HepG2 (cell line): Measurements from ENCODE around the gene SDK1. TPM values are rescaled to one million over a fixed set of nuclear protein-coding genes. Genes with fewer than 3 reads are reported as not detected.

Experiments used
- ATAC-seq: fragments of 200-7000 bp; cut with Tn5 transposase; 3 replicates; pipeline ENCODE4 v1.9.1; 2020; ENCODE audit warnings: mild to moderate bottlenecking, moderate library complexity
- BruUV-seq: library from RNA; stranded (reverse); fragments of 400-500 nt; replicated peaks from 2 replicates; lab custom pipeline; 2021; lab: Mats Ljungman, UMichigan
- CTCF ChIA-PET: fragments of 300-600 bp; formaldehyde crosslinking; extraction: SDS; loops from one replicate; lab custom pipeline; 2021; ENCODE audit warnings: low total read pairs, inconsistent platforms, low intra/inter-chr PET ratio; lab: Yijun Ruan, JAX
- POLR2A ChIA-PET: fragments of 350-600 bp; sonication (Branson Sonifier 250); formaldehyde crosslinking; loops from one replicate; lab custom pipeline; 2020; ENCODE audit warnings: antibody characterized with exemption, inconsistent platforms; lab: Yijun Ruan, JAX
- DNase-seq: peaks from one replicate; pipeline ENCODE4 v3.0.0-alpha.2; 2015; ENCODE audit warnings: low spot score
- FAIRE-seq: peaks from 3 replicates; lab custom pipeline; 2011; peaks lifted over from hg19 to GRCh38; lab: Jason Lieb, UNC
- H2AFZ ChIP-seq: one replicate; pipeline ENCODE4 v1.6.1; 2011; ENCODE audit warnings: low read length, inconsistent platforms
- H3K27ac ChIP-seq: fragments of 300-600 bp; 3 replicates; pipeline ENCODE4 v1.8.0; 2011; ENCODE audit warnings: mixed run types, mild to moderate bottlenecking, mixed read lengths, low read length, inconsistent platforms; ENCODE audit not compliant: insufficient read depth; ENCODE audit errors: extremely low read length
- H3K27me3 ChIP-seq, 2 experiments: fragments of 200-600 bp in 1 of 2; 2 replicates in 1 of 2; 3 replicates in 1 of 2; pipeline versions ENCODE4 v1.6.0 to v1.8.0; 2011; ENCODE audit warnings: low read length in 2 of 2, mild to moderate bottlenecking in 2 of 2, moderate library complexity in 2 of 2, inconsistent platforms in 1 of 2; ENCODE audit not compliant: insufficient read depth in 2 of 2, control insufficient read depth in 1 of 2
- H3K36me3 ChIP-seq, 2 experiments: fragments of 200-600 bp in 1 of 2; replicated peaks in 1 of 2; 2 replicates in 1 of 2; 3 replicates in 1 of 2; pipeline versions ENCODE4 v1.5.1 to v1.8.0; 2011; ENCODE audit warnings: low read length in 2 of 2, inconsistent platforms in 1 of 2; ENCODE audit not compliant: insufficient read depth in 2 of 2, control insufficient read depth in 1 of 2
- H3K4me1 ChIP-seq: 2 replicates; pipeline ENCODE4 v1.5.1; 2012; ENCODE audit warnings: low read length, inconsistent platforms; ENCODE audit not compliant: insufficient read depth
- H3K4me2 ChIP-seq: 2 replicates; pipeline ENCODE4 v1.6.0; 2011; ENCODE audit warnings: low read depth, low read length, inconsistent platforms
- H3K4me3 ChIP-seq, 3 experiments: fragments of 200-600 bp in 1 of 3; sonication (generic), shearing (Covaris generic) in 1 of 3; replicated peaks in 1 of 3; 2 replicates each; pipeline ENCODE4 v1.5.1; 2011 to 2016; ENCODE audit warnings: low read length in 3 of 3, inconsistent platforms in 2 of 3, low read depth in 2 of 3, mild to moderate bottlenecking in 2 of 3, control low read depth in 1 of 3, mixed read lengths in 1 of 3; ENCODE audit not compliant: insufficient read depth in 1 of 3
- H3K79me2 ChIP-seq: one replicate; pipeline ENCODE4 v1.6.1; 2011; ENCODE audit warnings: low read length, inconsistent platforms; ENCODE audit not compliant: insufficient read depth
- H3K9ac ChIP-seq: 2 replicates; pipeline ENCODE4 v1.6.0; 2011; ENCODE audit warnings: mild to moderate bottlenecking, low read depth, low read length, inconsistent platforms; ENCODE audit not compliant: insufficient read depth
- H3K9me3 ChIP-seq: 2 replicates; pipeline ENCODE4 v1.5.1; 2012; ENCODE audit warnings: mild to moderate bottlenecking, low read length
- H4K20me1 ChIP-seq: 2 replicates; pipeline ENCODE4 v1.6.0; 2011; ENCODE audit warnings: inconsistent platforms, mild to moderate bottlenecking, low read length, moderate library complexity; ENCODE audit not compliant: insufficient read depth
- AKNA ChIP-seq: sonication (generic); formaldehyde crosslinking; IDR thresholded peaks from 2 replicates; pipeline ENCODE4 v1.4.0; 2020; ENCODE audit warnings: missing genetic modification reagents, borderline replicate concordance
- CHD2 ChIP-seq: IDR thresholded peaks from 2 replicates; pipeline ENCODE4 v1.6.1; 2011; ENCODE audit warnings: low read depth, low read length, improper control_type of control experiment
- GFI1 ChIP-seq: sonication (generic); formaldehyde crosslinking; IDR thresholded peaks from 2 replicates; pipeline ENCODE4 v1.5.0; 2020; ENCODE audit warnings: missing genetic modification reagents, mild to moderate bottlenecking, borderline replicate concordance
- HOXA9 ChIP-seq: sonication (generic); formaldehyde crosslinking; IDR thresholded peaks from 2 replicates; pipeline ENCODE4 v1.8.1; 2022; ENCODE audit warnings: missing genetic modification reagents, mild to moderate bottlenecking, moderate library complexity, borderline replicate concordance
- MAZ ChIP-seq, 2 experiments: sonication (generic) in 1 of 2; formaldehyde crosslinking in 1 of 2; IDR thresholded peaks; 2 replicates each; pipeline versions ENCODE4 v1.5.0 to v1.6.1; 2012 to 2020; ENCODE audit warnings: low read depth in 2 of 2, mild to moderate bottlenecking in 2 of 2, borderline replicate concordance in 1 of 2, improper control_type of control experiment in 1 of 2, low read length in 1 of 2, missing genetic modification reagents in 1 of 2, moderate library complexity in 1 of 2
- MLXIP ChIP-seq: sonication (generic); formaldehyde crosslinking; IDR thresholded peaks from 2 replicates; pipeline ENCODE4 v1.9.0; 2021; ENCODE audit warnings: missing genetic modification reagents, borderline replicate concordance
- ZNF414 ChIP-seq: sonication (generic); formaldehyde crosslinking; IDR thresholded peaks from 2 replicates; pipeline ENCODE4 v1.5.0; 2020; ENCODE audit warnings: missing genetic modification reagents
- ZNF678 ChIP-seq: sonication (generic); formaldehyde crosslinking; IDR thresholded peaks from 2 replicates; pipeline ENCODE4 v1.4.0; 2020; ENCODE audit warnings: mild to moderate bottlenecking, missing genetic modification reagents
- ZXDC ChIP-seq: sonication (generic); formaldehyde crosslinking; IDR thresholded peaks from 2 replicates; pipeline ENCODE4 v1.5.0; 2020; ENCODE audit warnings: mild to moderate bottlenecking, missing genetic modification reagents
- WGBS: methylation state at CpG from one replicate; pipeline ENCODE4 v1.1.6; 2017; ENCODE audit warnings: low lambda C conversion rate; 5-methylcytosine and 5-hydroxymethylcytosine counted together
- in situ Hi-C: cut with HindIII; loops from 2 replicates; pipeline ENCODE4 v1.10.0; 2017; ENCODE audit warnings: low pct_unique_long_range_greater_than_20kb; ENCODE audit not compliant: extremely low pct_ligation_motif_present
- intact Hi-C: fragments of 100-400 bp; cut with micrococcal nuclease; formaldehyde crosslinking; loops from one replicate; pipeline ENCODE4 v1.10.0; 2022; ENCODE audit not compliant: unreplicated experiment
- polyA plus RNA-seq, 8 experiments: library from polyadenylated mRNA; depleted of rRNA in 3 of 8; stranded (reverse) in 7 of 8; unstranded in 1 of 8; fragments of >200 nt; fragmentation: Illumina TruSeq in 4 of 8; extraction: Trizol in 4 of 8; gene quantifications; 2 replicates each; pipeline versions ENCODE4 v1.2.1 to v1.2.3, GENCODE V29; 2011 to 2016; ENCODE audit warnings: low read depth in 4 of 8, missing spikeins in 1 of 8, mixed read lengths in 1 of 8; ENCODE audit not compliant: insufficient read depth in 1 of 8
- total RNA-seq, 5 experiments: library from RNA; depleted of rRNA; stranded (reverse); fragments of >200 nt; fragmentation: Illumina TruSeq; extraction: Trizol; gene quantifications; 2 replicates each; pipeline ENCODE4 v1.2.3, GENCODE V29; 2016; ENCODE audit warnings: low read depth in 1 of 5

The SDK1 gene
- total and polyA plus RNA-seq, 2 of the 13 experiments (the other 11 are each of a cell fraction or from before 2014, with no cell fraction given) = 0.35 to 2.4 TPM

GRCh38 chr7:3327099-3327498 is 26.0 kb downstream of the SDK1 start:
- CTCF ChIA-PET = no interaction called here
- 96% methylated on average over 2 of the region's 2 CpGs for WGBS
- Histone ChIP-seq H4K20me1 (no peaks in the 10 kb centered on the region), H3K27me3 (no peaks in the 10 kb centered on the region), H3K36me3 (no peaks in the 10 kb centered on the region), H3K79me2 (no peaks in the 10 kb centered on the region), H3K27ac (no peak overlapping the region), H3K4me2 (no peak overlapping the region), H3K4me3 (no peak overlapping the region), H3K4me1 (peaks cover under 1% of the 10 kb centered on the region; the same call in 1 of the 2 replicates), H3K9ac (no peak overlapping the region), H2AFZ (no peak overlapping the region), H3K9me3 (no peaks in the 10 kb centered on the region)
- no TSS peak for BruUV-seq
- POLR2A ChIA-PET = no interaction called here
- DNase-seq = no peak
- intact Hi-C loops (no loop called here), in situ Hi-C loops (no loop called here)
- FAIRE-seq = no peak
- ATAC-seq = no peak
- TF ChIP-seq ZXDC = no peak
- TF ChIP-seq ZNF678 = no peak
- no peak for TF ChIP-seq ZNF414 (CRISPR knock-in tag)
- no peak for TF ChIP-seq MLXIP
- TF ChIP-seq MAZ (IDR thresholded peaks at IDR 0.05; ENCODE audit: borderline replicate concordance, low read depth, low read length) = no peak
- no peak for TF ChIP-seq MAZ (CRISPR knock-in tag; IDR thresholded peaks at IDR 0.05; ENCODE audit: low read depth)
- no peak for TF ChIP-seq CHD2
- no peak for TF ChIP-seq HOXA9 (CRISPR knock-in tag)
- TF ChIP-seq AKNA = no peak
- TF ChIP-seq GFI1 (CRISPR knock-in tag) = no peak
